HepG2 (cell line): ENCODE data around the gene NTN3. TPM values are rescaled to one million over a fixed set of nuclear protein-coding genes. Genes with fewer than 3 reads are reported as not detected.

ENCODE experiments used
- ATAC-seq: fragments of 200-7000 bp; cut with Tn5 transposase; 3 replicates; pipeline ENCODE4 v1.9.1; 2020; ENCODE audit warnings: mild to moderate bottlenecking, moderate library complexity
- BruUV-seq: library from RNA; stranded (reverse); fragments of 400-500 nt; replicated peaks from 2 replicates; lab custom pipeline; 2021; lab: Mats Ljungman, UMichigan
- CTCF ChIA-PET: fragments of 300-600 bp; formaldehyde crosslinking; extraction: SDS; loops from one replicate; lab custom pipeline; 2021; ENCODE audit warnings: low total read pairs, inconsistent platforms, low intra/inter-chr PET ratio; lab: Yijun Ruan, JAX
- POLR2A ChIA-PET: fragments of 350-600 bp; sonication (Branson Sonifier 250); formaldehyde crosslinking; loops from one replicate; lab custom pipeline; 2020; ENCODE audit warnings: antibody characterized with exemption, inconsistent platforms; lab: Yijun Ruan, JAX
- DNase-seq: peaks from one replicate; pipeline ENCODE4 v3.0.0-alpha.2; 2015; ENCODE audit warnings: low spot score
- FAIRE-seq: peaks from 3 replicates; lab custom pipeline; 2011; peaks lifted over from hg19 to GRCh38; lab: Jason Lieb, UNC
- H2AFZ ChIP-seq: one replicate; pipeline ENCODE4 v1.6.1; 2011; ENCODE audit warnings: low read length, inconsistent platforms
- H3K27ac ChIP-seq: fragments of 300-600 bp; 3 replicates; pipeline ENCODE4 v1.8.0; 2011; ENCODE audit warnings: mixed run types, mild to moderate bottlenecking, mixed read lengths, low read length, inconsistent platforms; ENCODE audit not compliant: insufficient read depth; ENCODE audit errors: extremely low read length
- H3K27me3 ChIP-seq, 2 experiments: fragments of 200-600 bp in 1 of 2; 2 replicates in 1 of 2; 3 replicates in 1 of 2; pipeline versions ENCODE4 v1.6.0 to v1.8.0; 2011; ENCODE audit warnings: low read length in 2 of 2, mild to moderate bottlenecking in 2 of 2, moderate library complexity in 2 of 2, inconsistent platforms in 1 of 2; ENCODE audit not compliant: insufficient read depth in 2 of 2, control insufficient read depth in 1 of 2
- H3K36me3 ChIP-seq, 2 experiments: fragments of 200-600 bp in 1 of 2; replicated peaks in 1 of 2; 2 replicates in 1 of 2; 3 replicates in 1 of 2; pipeline versions ENCODE4 v1.5.1 to v1.8.0; 2011; ENCODE audit warnings: low read length in 2 of 2, inconsistent platforms in 1 of 2; ENCODE audit not compliant: insufficient read depth in 2 of 2, control insufficient read depth in 1 of 2
- H3K4me1 ChIP-seq: 2 replicates; pipeline ENCODE4 v1.5.1; 2012; ENCODE audit warnings: low read length, inconsistent platforms; ENCODE audit not compliant: insufficient read depth
- H3K4me2 ChIP-seq: 2 replicates; pipeline ENCODE4 v1.6.0; 2011; ENCODE audit warnings: low read depth, low read length, inconsistent platforms
- H3K4me3 ChIP-seq, 3 experiments: fragments of 200-600 bp in 1 of 3; sonication (generic), shearing (Covaris generic) in 1 of 3; replicated peaks in 1 of 3; 2 replicates each; pipeline ENCODE4 v1.5.1; 2011 to 2016; ENCODE audit warnings: low read length in 3 of 3, inconsistent platforms in 2 of 3, low read depth in 2 of 3, mild to moderate bottlenecking in 2 of 3, control low read depth in 1 of 3, mixed read lengths in 1 of 3; ENCODE audit not compliant: insufficient read depth in 1 of 3
- H3K79me2 ChIP-seq: one replicate; pipeline ENCODE4 v1.6.1; 2011; ENCODE audit warnings: low read length, inconsistent platforms; ENCODE audit not compliant: insufficient read depth
- H3K9ac ChIP-seq: 2 replicates; pipeline ENCODE4 v1.6.0; 2011; ENCODE audit warnings: mild to moderate bottlenecking, low read depth, low read length, inconsistent platforms; ENCODE audit not compliant: insufficient read depth
- H3K9me3 ChIP-seq: 2 replicates; pipeline ENCODE4 v1.5.1; 2012; ENCODE audit warnings: mild to moderate bottlenecking, low read length
- H4K20me1 ChIP-seq: 2 replicates; pipeline ENCODE4 v1.6.0; 2011; ENCODE audit warnings: inconsistent platforms, mild to moderate bottlenecking, low read length, moderate library complexity; ENCODE audit not compliant: insufficient read depth
- ATF4 ChIP-seq, 2 experiments: fragments of 450-650 bp in 1 of 2; sonication (generic) in 1 of 2; formaldehyde crosslinking; IDR thresholded peaks; 2 replicates each; pipeline versions ENCODE4 v1.5.0 to v1.8.0; 2020 to 2022; ENCODE audit warnings: mild to moderate bottlenecking in 1 of 2, missing genetic modification reagents in 1 of 2
- DR1 ChIP-seq: sonication (generic); formaldehyde crosslinking; IDR thresholded peaks from 2 replicates; pipeline ENCODE4 v1.8.0; 2021; ENCODE audit warnings: mild to moderate bottlenecking, missing genetic modification reagents, inconsistent platforms
- IRF2 ChIP-seq: IDR thresholded peaks from 2 replicates; pipeline ENCODE4 v1.6.1; 2018; ENCODE audit warnings: missing genetic modification reagents, missing compliant biosample characterization
- KLF11 ChIP-seq: IDR thresholded peaks from 2 replicates; pipeline ENCODE4 v1.6.1; 2016; ENCODE audit warnings: missing compliant biosample characterization
- KLF13 ChIP-seq: sonication (generic); formaldehyde crosslinking; IDR thresholded peaks from 2 replicates; pipeline ENCODE4 v1.4.0; 2020; ENCODE audit warnings: mild to moderate bottlenecking, missing genetic modification reagents
- MNT ChIP-seq: fragments of 450-650 bp; IDR thresholded peaks from 2 replicates; pipeline ENCODE4 v1.6.1; 2016
- MYC ChIP-seq: sonication (generic); formaldehyde crosslinking; IDR thresholded peaks from 2 replicates; pipeline ENCODE4 v1.9.0; 2021; ENCODE audit warnings: missing genetic modification reagents, borderline replicate concordance
- POLR2AphosphoS2 ChIP-seq: IDR thresholded peaks from 2 replicates; pipeline ENCODE4 v1.6.1; 2011; ENCODE audit warnings: low read depth, low read length, improper control_type of control experiment
- PRDM15 ChIP-seq: sonication (generic); formaldehyde crosslinking; IDR thresholded peaks from 2 replicates; pipeline ENCODE4 v1.4.0; 2020; ENCODE audit warnings: missing genetic modification reagents
- RARA ChIP-seq: IDR thresholded peaks from 2 replicates; pipeline ENCODE4 v1.6.1; 2016; ENCODE audit warnings: missing genetic modification reagents, missing compliant biosample characterization
- SKI ChIP-seq: fragments of 450-650 bp; IDR thresholded peaks from one replicate; pipeline ENCODE4 v1.6.1; 2018; ENCODE audit warnings: mild to moderate bottlenecking; ENCODE audit not compliant: partially characterized antibody
- STAG1 ChIP-seq: sonication (generic); formaldehyde crosslinking; IDR thresholded peaks from 2 replicates; pipeline ENCODE4 v1.4.0; 2020; ENCODE audit warnings: missing genetic modification reagents
- ZEB1 ChIP-seq: IDR thresholded peaks from 2 replicates; pipeline ENCODE4 v1.6.1; 2012; ENCODE audit warnings: mild to moderate bottlenecking, low read depth, inconsistent platforms; ENCODE audit not compliant: insufficient replicate concordance
- ZFY ChIP-seq: sonication (generic); formaldehyde crosslinking; IDR thresholded peaks from 2 replicates; pipeline ENCODE4 v1.4.0; 2020; ENCODE audit warnings: missing genetic modification reagents
- ZNF207 ChIP-seq: fragments of 450-650 bp; IDR thresholded peaks from 2 replicates; pipeline ENCODE4 v1.6.1; 2016; ENCODE audit warnings: antibody characterized with exemption, borderline replicate concordance
- ZNF331 ChIP-seq: sonication (generic); formaldehyde crosslinking; IDR thresholded peaks from 2 replicates; pipeline ENCODE4 v1.4.0; 2020; ENCODE audit warnings: missing genetic modification reagents
- WGBS: methylation state at CpG from one replicate; pipeline ENCODE4 v1.1.6; 2017; ENCODE audit warnings: low lambda C conversion rate; 5-methylcytosine and 5-hydroxymethylcytosine counted together
- in situ Hi-C: cut with HindIII; loops from 2 replicates; pipeline ENCODE4 v1.10.0; 2017; ENCODE audit warnings: low pct_unique_long_range_greater_than_20kb; ENCODE audit not compliant: extremely low pct_ligation_motif_present
- intact Hi-C: fragments of 100-400 bp; cut with micrococcal nuclease; formaldehyde crosslinking; loops from one replicate; pipeline ENCODE4 v1.10.0; 2022; ENCODE audit not compliant: unreplicated experiment
- polyA plus RNA-seq, 8 experiments: library from polyadenylated mRNA; depleted of rRNA in 3 of 8; stranded (reverse) in 7 of 8; unstranded in 1 of 8; fragments of >200 nt; fragmentation: Illumina TruSeq in 4 of 8; extraction: Trizol in 4 of 8; gene quantifications; 2 replicates each; pipeline versions ENCODE4 v1.2.1 to v1.2.3, GENCODE V29; 2011 to 2016; ENCODE audit warnings: low read depth in 4 of 8, missing spikeins in 1 of 8, mixed read lengths in 1 of 8; ENCODE audit not compliant: insufficient read depth in 1 of 8
- total RNA-seq, 5 experiments: library from RNA; depleted of rRNA; stranded (reverse); fragments of >200 nt; fragmentation: Illumina TruSeq; extraction: Trizol; gene quantifications; 2 replicates each; pipeline ENCODE4 v1.2.3, GENCODE V29; 2016; ENCODE audit warnings: low read depth in 1 of 5
- TF ChIP-seq, protein P1 (sequence below): sonication (generic); formaldehyde crosslinking; IDR thresholded peaks from 2 replicates; pipeline ENCODE4 v1.4.0; 2020; ENCODE audit warnings: missing genetic modification reagents

The NTN3 gene
- total and polyA plus RNA-seq, 2 of the 13 experiments (the other 11 are each of a cell fraction or from before 2014, with no cell fraction given): 0.09 to 0.20 TPM

- Histone ChIP-seq H3K36me3 (no peaks in the 10 kb centered on the region), H3K27ac (no peak overlapping the region), H3K79me2 (no peaks in the 10 kb centered on the region), H3K4me2 (peak overlapping the region; percentile 89; the same call in 1 of the 2 replicates), H3K27me3 (peaks cover 8 to 25% of the 10 kb centered on the region in 2 experiments), H3K4me3 (no peak overlapping the region), H3K4me1 (peaks cover 51% of the 10 kb centered on the region), H3K9me3 (no peaks in the 10 kb centered on the region), H3K9ac (no peak overlapping the region), H2AFZ (no peak overlapping the region), H4K20me1 (no peaks in the 10 kb centered on the region; the same call in 1 of the 2 replicates)
- intact Hi-C loops: loop anchor here (5.0 kb wide), 1 partner anchor 38 kb away; no protein-coding TSS in a partner anchor
- FAIRE-seq (no peak), ATAC-seq (no peak), DNase-seq (no peak)
- CTCF ChIA-PET: no interaction called here
- WGBS: 50% methylated on average over 2 of the region's 7 CpGs
- TF ChIP-seq RARA (CRISPR knock-in tag): no peak
- no peak for TF ChIP-seq KLF11 (CRISPR knock-in tag)
- no peak for TF ChIP-seq MNT
- TF ChIP-seq SKI: no peak
- TF ChIP-seq ZNF207: no peak
- no peak for TF ChIP-seq ZNF331 (CRISPR knock-in tag)
- no peak for TF ChIP-seq STAG1 (CRISPR knock-in tag)
- TF ChIP-seq, protein P1, sequence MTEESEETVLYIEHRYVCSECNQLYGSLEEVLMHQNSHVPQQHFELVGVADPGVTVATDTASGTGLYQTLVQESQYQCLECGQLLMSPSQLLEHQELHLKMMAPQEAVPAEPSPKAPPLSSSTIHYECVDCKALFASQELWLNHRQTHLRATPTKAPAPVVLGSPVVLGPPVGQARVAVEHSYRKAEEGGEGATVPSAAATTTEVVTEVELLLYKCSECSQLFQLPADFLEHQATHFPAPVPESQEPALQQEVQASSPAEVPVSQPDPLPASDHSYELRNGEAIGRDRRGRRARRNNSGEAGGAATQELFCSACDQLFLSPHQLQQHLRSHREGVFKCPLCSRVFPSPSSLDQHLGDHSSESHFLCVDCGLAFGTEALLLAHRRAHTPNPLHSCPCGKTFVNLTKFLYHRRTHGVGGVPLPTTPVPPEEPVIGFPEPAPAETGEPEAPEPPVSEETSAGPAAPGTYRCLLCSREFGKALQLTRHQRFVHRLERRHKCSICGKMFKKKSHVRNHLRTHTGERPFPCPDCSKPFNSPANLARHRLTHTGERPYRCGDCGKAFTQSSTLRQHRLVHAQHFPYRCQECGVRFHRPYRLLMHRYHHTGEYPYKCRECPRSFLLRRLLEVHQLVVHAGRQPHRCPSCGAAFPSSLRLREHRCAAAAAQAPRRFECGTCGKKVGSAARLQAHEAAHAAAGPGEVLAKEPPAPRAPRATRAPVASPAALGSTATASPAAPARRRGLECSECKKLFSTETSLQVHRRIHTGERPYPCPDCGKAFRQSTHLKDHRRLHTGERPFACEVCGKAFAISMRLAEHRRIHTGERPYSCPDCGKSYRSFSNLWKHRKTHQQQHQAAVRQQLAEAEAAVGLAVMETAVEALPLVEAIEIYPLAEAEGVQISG (CRISPR knock-in tag): no peak
- no peak for TF ChIP-seq IRF2 (CRISPR knock-in tag)
- no peak for TF ChIP-seq ZFY
- TF ChIP-seq PRDM15 (CRISPR knock-in tag): no peak
- no peak for TF ChIP-seq KLF13 (CRISPR knock-in tag)
- TF ChIP-seq MYC (CRISPR knock-in tag): no peak
- TF ChIP-seq POLR2AphosphoS2: no peak
- TF ChIP-seq DR1: no peak
- TF ChIP-seq ZEB1: no peak
- no peak for TF ChIP-seq ATF4 (CRISPR knock-in tag; IDR thresholded peaks at IDR 0.05)
- POLR2A ChIA-PET: interaction anchor here (1.3 kb wide), 1 partner anchor 40 kb away, joined by 3 read pairs; no protein-coding TSS in a partner anchor
- in situ Hi-C loops: no loop called here
- BruUV-seq: no TSS peak
Measured at GRCh38 chr16:2470234-2470601, 879 bp upstream of the NTN3 start.
